Stimulated activated CD4-positive, alpha-beta T cell treated with anti-CD3 and anti-CD28 coated beads, Interleukin-2, amount 100 ng/mL, for 4 hours (primary cell): ENCODE data around the gene ATP2C1.
"Not testable (repeated sequence)": the region's sequence is repeated elsewhere in the genome, so short reads cannot be mapped to it uniquely, and the experiment has no call there.

ENCODE experiments used
- DNase-seq: peaks from one replicate; pipeline ENCODE4 v3.0.0-alpha.2; 2020; ENCODE audit warnings: low read depth

The ATP2C1 gene

GRCh38 chr3:130934442-130935089 is 40.7 kb downstream of the ATP2C1 start:
- DNase-seq = no peak

DNA sequence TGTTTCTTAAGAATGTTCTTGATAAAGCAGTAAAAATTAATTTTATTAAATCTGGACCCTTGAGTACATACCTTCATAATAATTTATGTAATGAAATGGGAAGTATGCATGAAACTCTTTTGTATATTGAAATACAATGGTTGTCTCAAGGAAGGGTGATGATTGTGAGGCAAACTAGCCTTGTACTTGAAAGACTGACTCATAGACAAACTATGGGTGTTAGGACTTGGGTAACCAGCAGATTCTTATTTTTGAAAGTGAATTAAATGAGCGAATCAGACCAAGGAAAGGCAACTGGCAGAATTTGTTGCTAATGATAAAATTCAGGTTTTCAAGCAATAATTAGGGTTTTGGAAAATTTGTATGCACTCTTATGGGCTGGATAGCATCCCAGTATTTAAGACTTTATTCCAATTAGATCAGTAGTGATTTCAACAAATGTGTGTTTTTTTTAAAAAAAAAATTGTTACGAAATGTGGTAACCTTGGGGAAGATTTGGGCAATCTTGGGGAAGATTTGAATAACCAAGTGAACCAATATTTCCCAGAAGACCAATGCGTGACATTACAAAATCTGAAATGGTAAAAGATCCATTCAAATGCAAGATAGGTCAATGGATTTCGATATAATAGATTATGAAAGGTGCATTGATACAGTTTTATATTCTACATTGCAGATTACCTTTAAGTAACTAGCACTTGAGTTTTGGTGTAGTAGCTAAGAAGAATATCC is 42.0 kb downstream of the ATP2C1 start:
- DNase-seq = no peak

GRCh38 chr3:130939753-130940152 is 45.9 kb downstream of the ATP2C1 start:
- no peak for DNase-seq

DNA sequence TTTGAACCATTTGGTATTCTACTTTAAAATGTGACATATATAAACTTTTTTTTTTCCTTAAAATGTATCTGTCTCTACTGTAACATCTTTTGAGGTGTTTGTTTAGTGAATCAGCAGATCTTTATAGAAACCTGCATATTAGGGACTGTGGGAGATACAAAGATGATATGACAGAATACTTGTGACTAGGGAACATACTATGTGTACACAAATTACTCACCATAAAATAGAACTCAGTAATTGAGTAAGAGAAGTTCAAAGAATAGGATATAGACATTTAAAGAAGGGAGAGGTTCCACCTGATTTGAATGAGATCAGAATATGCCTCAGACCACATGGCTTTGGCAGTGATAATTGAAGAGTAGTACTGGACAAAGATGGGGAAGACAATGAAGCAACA is 47.9 kb downstream of the ATP2C1 start:
- no peak for DNase-seq

DNA sequence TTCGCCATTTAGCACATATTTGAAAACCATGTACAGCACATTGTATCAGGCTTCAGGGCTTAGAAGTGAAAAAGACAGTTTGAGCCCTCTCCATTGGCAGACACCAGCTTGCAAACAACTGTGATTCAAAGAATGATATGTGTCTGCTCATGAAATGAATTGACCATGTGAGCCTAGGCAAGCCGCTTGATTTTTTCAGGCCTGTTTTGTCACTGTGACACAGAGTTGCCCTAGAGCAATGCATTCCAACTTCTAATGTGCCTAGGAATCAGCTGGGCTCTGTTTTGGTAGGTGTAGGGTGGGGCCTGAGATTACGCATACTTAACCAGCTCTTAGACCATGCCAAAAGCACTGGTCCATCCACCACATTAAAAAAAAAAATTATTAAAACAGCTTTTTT is 53.0 kb downstream of the ATP2C1 start:
- no peak for DNase-seq

DNA sequence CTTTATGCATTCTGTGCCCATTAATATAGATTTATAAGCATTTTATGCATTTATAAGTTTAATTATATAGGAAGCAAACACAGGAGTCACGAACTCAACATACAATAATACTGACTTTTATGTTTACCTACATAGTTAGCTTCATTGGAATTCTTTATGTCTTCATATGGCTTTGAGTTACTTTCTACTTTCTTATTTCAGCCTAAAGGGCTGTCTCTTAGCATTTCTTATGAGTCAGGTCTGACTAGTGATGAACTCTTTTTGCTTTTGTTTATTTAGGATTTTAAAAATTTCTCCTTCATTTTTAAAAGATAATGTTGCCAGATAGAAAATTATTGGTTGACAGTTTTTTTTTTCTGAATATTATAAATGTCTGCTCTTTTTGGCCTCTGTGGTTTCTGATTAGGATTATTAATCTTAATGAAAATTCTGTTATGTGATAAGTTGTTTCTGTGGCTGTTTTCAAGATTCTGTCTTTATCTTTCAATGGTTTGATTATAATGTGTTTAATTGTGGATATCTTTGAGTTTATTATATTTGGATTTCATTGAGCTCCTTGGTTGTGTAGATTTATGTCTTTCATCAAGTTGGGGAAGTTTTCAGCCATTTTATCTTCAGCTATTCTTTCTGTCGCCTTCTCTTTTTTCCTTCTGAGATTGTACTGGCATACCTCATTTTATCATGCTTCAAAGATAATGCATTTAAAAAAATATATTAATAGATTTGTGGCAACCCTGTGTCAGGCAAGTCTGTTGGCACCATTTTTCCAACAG is 54.3 kb downstream of the ATP2C1 start:
- DNase-seq = no peak

GRCh38 chr3:130948929-130949328 is 55.0 kb downstream of the ATP2C1 start:
- no peak for DNase-seq

- no peak for DNase-seq
Measured at GRCh38 chr3:130950124-130950523, 56.2 kb downstream of the ATP2C1 start.

DNA sequence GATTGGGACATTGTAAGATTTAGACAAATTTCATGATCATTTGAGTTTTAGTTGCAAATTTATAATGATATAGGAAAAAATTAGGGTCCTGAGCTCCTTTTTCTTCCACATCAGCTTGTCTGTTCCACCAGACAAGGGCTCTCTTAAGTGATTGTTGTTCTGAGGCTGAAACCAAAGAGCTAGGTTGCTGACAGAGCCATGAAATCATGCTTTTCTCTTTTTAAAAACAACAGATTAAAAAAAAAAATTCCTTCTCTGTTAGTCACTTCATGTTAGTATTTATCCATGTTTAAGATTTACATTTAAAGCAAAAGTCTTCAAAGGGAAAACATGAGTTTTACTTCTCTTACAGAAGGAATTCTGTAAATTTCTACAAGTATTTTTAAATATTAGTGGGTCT is 56.8 kb downstream of the ATP2C1 start:
- DNase-seq = no peak

DNA sequence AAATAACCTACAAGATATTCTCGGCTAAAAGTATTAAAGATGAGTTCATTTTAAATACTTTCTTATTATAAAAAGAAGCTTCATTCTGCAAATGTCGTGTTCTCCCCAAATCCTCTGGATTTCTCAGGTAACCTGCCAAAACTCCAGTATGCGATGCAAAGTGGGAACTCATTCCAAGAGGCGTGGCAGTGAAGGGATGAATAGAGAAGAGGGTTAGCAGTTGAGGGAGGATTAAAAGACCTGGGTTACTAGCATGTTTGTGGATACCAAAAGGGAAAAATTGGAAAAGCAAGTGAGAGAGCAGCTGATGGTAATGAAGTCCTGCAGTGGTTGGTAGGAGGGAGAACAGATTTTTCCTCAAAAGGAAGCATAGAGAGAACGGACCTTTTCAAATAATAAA is 61.6 kb downstream of the ATP2C1 start:
- no peak for DNase-seq

DNA sequence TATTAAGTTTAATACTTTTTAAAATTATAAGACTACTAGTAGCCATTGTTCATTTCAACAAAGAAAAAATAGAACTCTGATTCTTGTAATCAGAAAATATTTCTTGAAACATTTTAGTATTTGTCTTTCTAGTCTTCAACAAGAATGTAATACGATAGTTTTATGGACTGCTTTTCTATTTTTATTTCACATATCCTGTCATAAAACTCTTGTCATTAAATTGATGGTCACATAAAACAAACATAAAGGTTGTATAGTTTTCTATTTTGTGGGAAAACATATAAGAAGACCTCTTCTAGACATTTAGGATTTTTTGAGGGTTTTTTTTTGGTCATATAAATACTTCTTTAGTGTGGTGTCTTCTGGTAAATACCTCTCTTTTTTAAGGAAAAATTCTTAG is 62.4 kb downstream of the ATP2C1 start:
- DNase-seq = no peak

GRCh38 chr3:130956721-130957120 is 62.8 kb downstream of the ATP2C1 start:
- DNase-seq = no peak

DNA sequence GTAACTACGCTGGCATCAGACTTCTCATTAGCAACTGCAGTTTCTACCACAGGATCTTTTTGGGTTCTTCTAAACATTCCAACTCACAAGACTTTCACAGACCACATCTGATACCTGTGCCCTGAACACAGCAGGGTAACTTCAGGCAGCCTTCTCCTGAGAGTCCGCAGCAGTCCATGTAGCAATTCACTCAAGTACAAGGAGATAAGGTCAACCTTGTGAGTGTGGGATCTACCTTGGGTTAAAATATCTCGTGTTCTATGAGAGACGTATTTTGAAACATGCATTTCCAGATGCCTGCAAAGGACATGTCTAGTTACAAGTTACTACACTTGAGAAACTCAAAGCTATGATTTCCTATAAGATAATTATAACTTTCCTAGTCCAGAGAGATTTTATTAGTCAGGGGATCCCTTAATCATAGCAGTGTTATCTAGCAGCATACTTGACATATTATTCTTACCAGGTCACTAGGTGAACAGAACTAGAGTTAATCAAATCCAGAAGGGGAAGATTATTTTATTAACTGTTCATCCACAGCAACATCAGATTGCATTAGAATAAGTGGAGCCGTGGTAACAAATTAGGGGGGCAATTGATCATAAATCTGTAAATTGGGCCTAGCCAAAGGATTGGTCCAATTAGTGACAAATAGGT is 66.4 kb downstream of the ATP2C1 start:
- DNase-seq = no peak

DNA sequence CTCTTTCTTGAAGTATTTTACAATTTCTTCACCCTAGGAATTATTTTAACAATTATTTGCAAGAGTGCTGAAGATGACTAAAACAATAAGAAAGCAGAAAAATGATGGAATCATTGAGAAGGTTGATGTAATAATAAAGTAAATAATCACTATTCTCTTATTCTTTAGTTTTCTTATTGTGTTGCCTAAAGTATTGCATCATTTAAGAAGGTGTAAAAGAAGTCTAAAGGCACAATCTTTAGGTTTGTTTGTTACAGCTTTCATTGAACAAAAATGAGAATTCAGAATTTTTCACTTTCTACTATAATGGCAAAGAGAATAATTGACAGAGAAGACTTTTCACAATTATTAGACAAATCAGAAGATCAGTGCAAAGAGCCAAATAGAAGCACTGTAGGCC is 67.6 kb downstream of the ATP2C1 start:
- no peak for DNase-seq

DNA sequence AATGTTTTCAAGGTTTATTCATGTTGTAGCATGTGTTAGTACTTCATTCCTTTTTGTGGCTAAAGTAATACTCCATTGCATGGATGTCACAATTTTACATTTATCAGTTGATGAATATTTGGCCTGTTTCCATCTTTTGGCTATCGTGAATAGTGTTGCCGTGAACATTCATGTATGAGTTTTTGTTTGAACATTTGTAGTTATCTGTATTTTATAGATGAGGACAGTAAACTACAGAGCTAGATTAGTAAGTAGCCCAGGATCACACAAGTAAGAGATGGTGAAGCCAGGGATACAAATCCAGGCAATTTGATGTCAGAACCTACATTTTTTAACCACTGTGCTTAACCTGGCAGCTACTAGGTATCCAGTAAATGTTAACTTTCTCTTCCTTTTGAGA is 69.6 kb downstream of the ATP2C1 start:
- DNase-seq = no peak

DNA sequence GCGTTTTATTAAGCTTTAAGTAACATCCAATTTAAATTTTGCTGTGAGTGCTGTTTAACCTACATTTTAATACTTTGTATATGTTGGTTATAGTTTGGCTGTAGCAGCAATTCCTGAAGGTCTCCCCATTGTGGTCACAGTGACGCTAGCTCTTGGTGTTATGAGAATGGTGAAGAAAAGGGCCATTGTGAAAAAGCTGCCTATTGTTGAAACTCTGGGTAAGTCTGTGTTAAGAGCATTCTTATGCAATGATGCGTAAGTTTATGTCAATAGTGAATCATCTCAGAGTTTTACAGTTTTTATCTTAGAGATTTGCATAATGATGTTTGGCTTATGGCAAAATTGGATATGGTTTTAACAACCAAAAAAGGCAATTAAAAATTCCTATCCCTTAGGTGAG is 70.0 kb downstream of the ATP2C1 start:
- DNase-seq = no peak

GRCh38 chr3:130967281-130967680 is 73.4 kb downstream of the ATP2C1 start:
- DNase-seq = no peak

- no peak for DNase-seq
Measured at GRCh38 chr3:130968221-130968620, 74.3 kb downstream of the ATP2C1 start.

- no peak for DNase-seq
Measured at GRCh38 chr3:130969621-130970020, 75.7 kb downstream of the ATP2C1 start.

DNA sequence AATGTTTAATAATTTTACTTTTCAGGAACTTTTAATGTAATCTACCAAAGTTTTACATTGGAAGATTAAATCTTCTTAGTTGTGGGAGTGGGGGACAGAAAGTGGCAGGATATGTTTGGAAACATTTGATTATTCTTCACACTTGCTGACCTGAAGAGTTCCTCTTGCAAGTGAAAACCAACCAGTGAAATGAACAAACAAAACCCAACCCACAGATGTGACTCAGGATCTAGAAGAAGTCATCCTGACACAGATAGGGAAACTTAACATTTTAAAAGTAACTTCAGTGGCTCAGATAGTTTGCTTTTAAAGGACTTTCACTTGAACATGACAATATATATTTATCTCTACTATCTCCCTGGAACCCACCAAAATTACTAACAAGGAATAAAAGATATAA is 77.3 kb downstream of the ATP2C1 start:
- no peak for DNase-seq

GRCh38 chr3:130972592-130972991 is 78.7 kb downstream of the ATP2C1 start:
- not testable (repeated sequence) for DNase-seq

DNA sequence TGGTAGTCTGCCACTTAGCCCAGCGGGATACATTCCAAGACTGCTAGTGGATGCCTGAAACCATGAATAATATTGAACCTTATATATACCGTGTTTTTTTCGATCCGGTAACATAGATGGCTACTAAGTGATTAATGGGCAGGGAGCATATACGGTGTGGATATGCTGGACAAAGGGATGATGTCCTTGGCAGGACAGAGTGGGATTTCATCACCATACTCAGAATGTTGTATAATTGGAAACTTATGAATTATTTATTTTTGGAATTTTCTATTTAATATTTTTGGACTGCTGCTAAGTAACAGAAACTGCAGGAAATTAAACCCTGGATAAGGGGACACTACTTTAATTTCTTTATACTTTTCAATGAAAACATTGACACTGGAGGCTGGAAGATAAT is 79.5 kb downstream of the ATP2C1 start:
- no peak for DNase-seq

- DNase-seq = no peak
Measured at GRCh38 chr3:130974201-130974600, 80.3 kb downstream of the ATP2C1 start.
